ENCODE measurements around the gene HPN.

Gene HPN

DNA sequence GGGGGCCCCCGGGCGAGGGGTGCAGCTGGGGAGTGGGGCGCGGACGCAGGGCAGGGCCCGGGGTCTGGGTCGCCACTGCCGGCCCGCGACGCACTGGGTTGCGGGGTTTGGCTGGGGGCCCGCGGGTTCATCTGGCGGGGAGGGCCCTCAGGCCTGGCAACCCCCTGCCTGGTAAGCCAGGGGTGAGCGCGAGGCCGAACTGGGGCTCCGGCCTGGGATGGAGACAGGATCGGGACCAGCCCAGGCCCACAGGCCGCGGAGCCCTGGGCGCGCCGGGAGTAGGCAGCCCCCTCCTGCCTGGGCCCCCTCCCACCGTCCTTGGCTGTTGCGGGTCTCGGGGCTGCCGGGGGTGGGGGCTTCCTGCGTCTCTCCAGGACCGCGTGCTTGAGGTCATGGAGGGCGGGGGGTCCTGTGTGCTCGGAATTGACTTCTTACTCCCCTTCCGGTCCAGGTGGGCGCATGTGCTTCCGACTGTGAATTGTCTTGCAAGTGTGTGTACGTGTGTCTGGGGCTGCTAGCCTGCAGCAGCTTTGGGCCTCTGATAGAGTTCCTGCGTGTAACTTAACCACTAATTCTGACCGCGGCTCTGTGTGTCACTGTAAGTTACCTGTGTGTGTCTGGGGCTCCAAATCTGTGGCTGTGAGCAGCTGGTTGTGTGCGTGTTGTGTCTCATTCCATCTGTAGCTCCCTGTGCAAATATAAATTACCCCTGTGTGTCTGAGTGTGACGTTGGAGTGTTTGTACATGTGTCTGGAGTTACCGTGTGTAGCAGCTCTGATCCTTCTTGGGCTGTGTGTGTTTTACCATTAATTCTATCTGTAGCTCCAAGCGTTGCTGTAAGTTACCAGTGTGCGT, 40.6 kb upstream of the HPN start:
- Histone ChIP-seq H3K9ac (ENCODE audit: low read length) (peak overlapping the region; percentile 91), H3K4me3 (ENCODE audit: low read depth, low read length, poor library complexity, severe bottlenecking) (peak overlapping the region; percentile 86), H3F3A (ENCODE audit: insufficient read depth, low read length) (no peaks in the 10 kb centered on the region), H3K36me3 (ENCODE audit: insufficient read depth, low read length) (peaks cover 33% of the 10 kb centered on the region), H2AFZ (ENCODE audit: low read length) (no peak overlapping the region), H3K9me3 (ENCODE audit: low read length) (no peaks in the 10 kb centered on the region), H3K79me2 (ENCODE audit: insufficient read depth, low read length) (peaks cover 28% of the 10 kb centered on the region), H3K4me1 (ENCODE audit: insufficient read depth, low read length, severe bottlenecking) (peaks cover 53% of the 10 kb centered on the region), H3K9me2 (ENCODE audit: low read depth, low read length) (no peaks in the 10 kb centered on the region), H3K4me2 (ENCODE audit: low read length) (peak overlapping the region; percentile 93), H4K20me1 (ENCODE audit: insufficient read depth, low read length) (no peaks in the 10 kb centered on the region), H3K27ac (ENCODE audit: low read depth, low read length, poor library complexity, severe bottlenecking) (peak overlapping the region; percentile 84), H3K27me3 (ENCODE audit: insufficient read depth, low read length) (no peaks in the 10 kb centered on the region)
- TF ChIP-seq EZH2 (IDR thresholded peaks at IDR 0.05; ENCODE audit: borderline replicate concordance, low read length), result no peak
- TF ChIP-seq CTCF (IDR thresholded peaks at IDR 0.05; ENCODE audit: low read length), result no peak

- Histone ChIP-seq H3K9me2 (ENCODE audit: low read depth, low read length) (no peaks in the 10 kb centered on the region), H3K27me3 (ENCODE audit: insufficient read depth, low read length) (no peaks in the 10 kb centered on the region), H3K9me3 (ENCODE audit: low read length) (no peaks in the 10 kb centered on the region), H4K20me1 (ENCODE audit: insufficient read depth, low read length) (no peaks in the 10 kb centered on the region), H3F3A (ENCODE audit: insufficient read depth, low read length) (no peaks in the 10 kb centered on the region), H3K9ac (ENCODE audit: low read length) (peak overlapping the region; percentile 91; the same call in 1 of the 2 replicates), H3K79me2 (ENCODE audit: insufficient read depth, low read length) (peaks cover 28% of the 10 kb centered on the region), H3K4me3 (ENCODE audit: low read depth, low read length, poor library complexity, severe bottlenecking) (peak overlapping the region; percentile 86), H2AFZ (ENCODE audit: low read length) (no peak overlapping the region), H3K36me3 (ENCODE audit: insufficient read depth, low read length) (peaks cover 45% of the 10 kb centered on the region), H3K4me1 (ENCODE audit: insufficient read depth, low read length, severe bottlenecking) (peaks cover 50% of the 10 kb centered on the region), H3K27ac (ENCODE audit: low read depth, low read length, poor library complexity, severe bottlenecking) (peak overlapping the region; percentile 84), H3K4me2 (ENCODE audit: low read length) (peak overlapping the region; percentile 93)
- no peak for TF ChIP-seq CTCF (IDR thresholded peaks at IDR 0.05; ENCODE audit: low read length)
- TF ChIP-seq EZH2 (IDR thresholded peaks at IDR 0.05; ENCODE audit: borderline replicate concordance, low read length), result no peak
Measured at GRCh38 chr19:35002037-35002535, 39.4 kb upstream of the HPN start.

GRCh38 chr19:35004517-35005255, 36.8 kb upstream of the HPN start:
- peaks cover 55% of the 10 kb centered on the region for H3K36me3 ChIP-seq (ENCODE audit: insufficient read depth, low read length)
- no peak overlapping the region for H3K4me3 ChIP-seq (ENCODE audit: low read depth, low read length, poor library complexity, severe bottlenecking)
- no peak overlapping the region for H3K27ac ChIP-seq (ENCODE audit: low read depth, low read length, poor library complexity, severe bottlenecking)
- H3K9ac ChIP-seq (ENCODE audit: low read length), result no peak overlapping the region
- H3K27me3 ChIP-seq (ENCODE audit: insufficient read depth, low read length), result no peaks in the 10 kb centered on the region
- H3K4me2 ChIP-seq (ENCODE audit: low read length), result no peak overlapping the region
- peaks cover 31% of the 10 kb centered on the region for H3K4me1 ChIP-seq (ENCODE audit: insufficient read depth, low read length, severe bottlenecking)
- H4K20me1 ChIP-seq (ENCODE audit: insufficient read depth, low read length), result no peaks in the 10 kb centered on the region
- TF ChIP-seq CTCF (IDR thresholded peaks at IDR 0.05; ENCODE audit: low read length) (no peak), EZH2 (IDR thresholded peaks at IDR 0.05; ENCODE audit: borderline replicate concordance, low read length) (no peak)
- H2AFZ ChIP-seq (ENCODE audit: low read length), result no peak overlapping the region
- H3K79me2 ChIP-seq (ENCODE audit: insufficient read depth, low read length), result peaks cover 28% of the 10 kb centered on the region
- H3K9me3 ChIP-seq (ENCODE audit: low read length), result no peaks in the 10 kb centered on the region
- H3K9me2 ChIP-seq (ENCODE audit: low read depth, low read length), result no peaks in the 10 kb centered on the region
- no peaks in the 10 kb centered on the region for H3F3A ChIP-seq (ENCODE audit: insufficient read depth, low read length)
